HuH-7 (cell line): ENCODE results near the gene PHPT1.

ENCODE experiments used
- DNase-seq: peaks from one replicate; pipeline ENCODE4 v3.0.0; 2011; ENCODE audit warnings: low spot score

The PHPT1 gene

DNA sequence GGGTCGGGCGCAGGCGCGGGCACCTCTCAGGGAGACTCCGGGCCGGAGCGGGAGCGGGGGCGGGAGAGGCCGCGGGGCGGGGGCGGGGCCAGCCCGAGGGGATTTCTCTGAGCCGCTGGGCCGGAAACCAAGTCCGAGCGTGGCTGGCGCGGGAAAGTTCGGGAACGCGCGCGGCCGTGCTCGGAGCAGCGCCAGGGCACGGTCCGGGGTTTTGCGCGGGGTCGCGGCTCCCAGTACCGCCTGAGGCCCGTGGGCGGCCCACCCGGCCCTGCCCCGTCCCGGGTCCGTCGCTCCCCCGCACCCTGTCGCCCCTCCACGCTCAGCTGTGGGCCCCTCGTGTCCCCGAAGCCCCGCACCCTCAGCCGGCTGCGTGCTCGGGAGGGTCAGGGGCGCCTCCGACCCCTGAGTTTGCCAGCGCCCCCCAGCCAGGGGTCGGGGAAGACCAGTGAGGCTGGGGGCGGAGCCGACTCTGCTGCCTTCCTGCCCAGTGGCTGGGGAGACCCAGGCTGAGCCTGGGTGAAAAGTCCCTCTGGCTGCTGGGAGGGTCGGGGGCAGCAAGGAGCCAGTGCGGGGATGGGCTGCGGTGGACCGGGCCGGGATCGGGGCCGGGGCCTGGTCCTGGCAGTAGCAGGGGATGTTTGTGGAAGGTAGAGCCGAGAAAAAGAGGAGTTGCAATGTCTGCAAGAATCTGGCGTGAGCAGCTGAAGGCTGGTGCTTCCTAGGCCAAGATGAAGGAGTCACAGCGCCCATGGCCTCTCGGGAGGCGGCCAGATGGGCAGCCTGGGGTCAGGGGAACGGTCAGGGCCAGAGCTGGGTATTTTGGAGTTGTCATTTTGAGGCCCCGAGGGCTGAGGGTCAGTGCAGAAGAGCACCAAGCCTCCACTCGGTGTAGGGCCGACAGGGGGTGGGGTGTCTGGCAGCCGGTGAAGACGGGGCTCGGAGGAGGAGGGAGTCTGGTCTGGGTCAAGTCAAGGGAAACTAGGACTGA, 37.7 kb downstream of the PHPT1 start:
- DNase-seq = peak; percentile 77

DNA sequence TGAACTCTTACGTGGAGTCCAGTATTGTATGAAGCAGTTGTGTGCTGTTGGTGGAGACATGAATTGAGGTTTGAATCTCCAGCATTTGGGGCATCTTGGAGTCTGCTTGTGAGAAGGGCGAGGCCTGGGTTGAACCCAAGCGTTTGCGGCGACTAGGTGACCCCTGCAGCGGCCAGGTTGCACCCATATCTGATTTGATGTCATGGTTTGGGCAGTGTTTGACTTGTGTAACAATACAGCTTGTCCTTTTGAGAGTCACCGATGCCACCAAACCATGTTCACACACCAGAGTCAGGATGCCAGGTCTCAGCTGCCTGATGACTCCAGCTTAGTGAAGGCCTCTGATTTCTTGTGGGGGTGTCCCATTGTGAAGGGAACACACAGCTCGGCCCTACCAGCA, 39.2 kb downstream of the PHPT1 start:
- no peak for DNase-seq

DNA sequence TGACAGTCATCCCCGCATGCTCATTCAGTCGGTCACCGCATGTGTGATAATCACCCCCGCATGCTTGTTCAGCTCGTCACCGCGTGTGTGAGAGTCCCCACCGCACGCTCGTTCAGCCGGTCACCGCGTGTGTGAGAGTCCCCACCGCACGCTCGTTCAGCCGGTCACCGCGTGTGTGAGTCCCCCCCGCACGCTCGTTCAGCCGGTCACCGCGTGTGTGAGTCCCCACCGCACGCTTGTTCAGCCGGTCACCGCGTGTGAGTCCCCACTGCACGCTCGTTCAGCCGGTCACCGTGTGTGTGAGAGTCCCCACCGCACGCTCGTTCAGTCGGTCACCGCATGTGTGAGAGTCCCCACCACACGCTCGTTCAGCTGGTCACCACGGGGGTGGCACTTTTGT, 40.6 kb downstream of the PHPT1 start:
- DNase-seq = no peak

DNA sequence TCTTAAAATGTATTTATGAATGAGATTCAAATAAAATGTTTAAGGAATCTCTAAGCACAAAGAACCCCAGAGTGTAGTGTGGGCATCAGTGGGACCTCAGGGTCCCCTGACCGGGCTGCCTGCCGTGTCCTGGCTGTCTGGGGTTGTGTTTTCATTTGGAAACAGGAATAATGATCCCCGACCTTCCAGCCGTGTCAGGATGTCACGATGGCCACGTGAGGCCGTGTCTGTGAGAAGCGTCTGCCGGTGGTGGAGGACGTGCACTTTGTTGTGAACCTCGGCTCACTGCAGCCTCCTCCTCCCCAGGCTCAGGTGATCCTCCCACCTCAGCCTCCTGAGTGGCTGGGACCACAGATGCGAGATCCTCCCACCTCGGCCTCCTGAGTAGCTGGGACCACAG, 41.5 kb downstream of the PHPT1 start:
- no peak for DNase-seq

DNA sequence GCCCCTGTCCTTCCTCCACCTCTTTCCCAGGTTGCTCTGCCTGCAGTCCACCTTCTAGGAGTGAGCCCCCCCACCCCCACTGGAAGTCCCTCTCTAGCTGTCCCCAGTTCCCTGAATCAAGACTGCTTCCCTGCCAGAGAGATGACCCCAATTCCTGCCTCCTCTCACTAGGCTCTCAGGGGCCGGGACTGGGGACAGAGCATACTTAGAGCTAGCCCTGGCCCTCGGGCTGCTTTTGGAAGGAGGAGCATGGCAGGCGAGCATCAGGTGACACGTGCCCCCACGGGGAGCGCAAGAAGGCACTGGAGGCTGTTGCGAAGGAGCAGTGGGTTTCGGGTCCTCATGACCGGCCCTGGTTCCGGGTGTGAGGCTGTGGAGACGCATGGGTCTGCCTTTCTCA, 46.8 kb downstream of the PHPT1 start:
- no peak for DNase-seq

DNA sequence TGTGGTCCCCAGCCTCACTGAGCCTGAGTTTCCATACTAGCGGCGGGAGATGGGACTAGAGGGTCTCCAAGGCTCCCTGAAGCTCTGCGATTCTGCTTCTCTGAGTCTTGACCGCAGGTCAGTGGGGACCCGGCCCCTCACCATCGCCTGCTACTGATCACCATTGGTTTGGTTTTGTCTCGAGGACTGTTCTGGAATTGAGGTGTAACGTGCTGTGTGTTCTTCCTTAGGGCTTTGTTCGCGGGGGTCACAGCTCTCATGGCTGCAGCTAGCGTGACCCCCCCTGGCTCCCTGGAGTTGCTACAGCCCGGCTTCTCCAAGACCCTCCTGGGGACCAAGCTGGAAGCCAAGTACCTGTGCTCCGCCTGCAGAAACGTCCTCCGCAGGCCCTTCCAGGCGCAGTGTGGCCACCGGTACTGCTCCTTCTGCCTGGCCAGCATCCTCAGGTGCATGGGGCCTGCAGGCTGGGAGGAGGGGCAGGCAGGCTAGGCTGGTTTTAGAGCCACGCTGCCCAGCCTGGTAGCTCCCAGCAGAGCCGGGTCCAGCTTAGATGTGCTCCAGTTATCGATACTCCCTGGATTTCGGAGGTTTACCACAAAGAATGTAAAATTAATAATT, 49.4 kb downstream of the PHPT1 start:
- DNase-seq = no peak

DNA sequence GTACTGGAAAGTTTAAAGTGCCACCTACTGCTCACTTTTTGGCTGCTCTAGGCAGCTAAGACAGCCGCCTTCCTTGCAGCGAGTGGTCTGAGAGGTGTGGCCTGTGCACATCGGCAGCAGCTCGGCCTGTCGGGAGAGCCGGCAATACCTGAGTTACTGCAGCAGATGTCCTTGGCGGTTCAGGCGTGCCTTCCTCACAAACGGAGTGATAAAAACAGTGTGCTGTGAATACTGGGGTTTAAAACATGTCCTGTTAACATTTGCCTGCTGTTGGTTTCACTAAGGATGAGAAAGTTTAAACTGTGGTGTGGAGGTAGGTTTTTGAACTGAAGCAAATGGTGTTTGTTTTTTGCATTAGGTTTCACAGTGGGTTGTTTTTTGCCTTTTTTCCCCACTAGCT, 50.0 kb downstream of the PHPT1 start:
- no peak for DNase-seq

DNA sequence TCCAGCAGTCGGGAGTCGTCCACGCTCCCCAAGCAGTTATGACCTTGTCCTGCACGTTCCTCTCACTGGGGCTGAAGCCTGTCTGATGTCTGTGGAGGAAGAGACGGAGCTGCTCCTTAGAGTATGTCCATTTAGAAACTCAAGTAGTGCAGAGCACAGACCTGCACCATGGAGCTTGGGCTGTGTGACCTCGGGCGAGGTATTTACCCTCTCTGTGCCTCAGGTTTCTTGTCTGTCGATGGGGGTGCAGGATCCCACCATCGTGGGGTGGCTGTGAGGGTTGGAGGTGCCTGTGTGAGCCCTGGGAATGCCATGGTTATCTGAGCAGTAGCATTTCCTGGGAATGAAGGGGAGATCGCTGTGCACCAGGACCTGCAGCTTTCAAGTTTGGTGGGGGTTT, 51.3 kb downstream of the PHPT1 start:
- no peak for DNase-seq
